Inflammatory macrophage treated with lipopolysaccharide for 1 hour (primary cell): ENCODE measurements around the gene MYO6.
A peak's percentile ranks its signal among the peaks of the same experiment; 100 is the strongest.
"Not testable (repeated sequence)": the region's sequence is repeated elsewhere in the genome, so short reads cannot be mapped to it uniquely, and the experiment has no call there.

Source experiments
- DNase-seq, 2 donors: peaks; one replicate each; pipeline ENCODE4 v3.0.0-alpha.2; 2020 to 2022

Gene MYO6

GRCh38 chr6:75893776-75894152 is 144.7 kb downstream of the MYO6 start:
- DNase-seq, result no peak

GRCh38 chr6:75896526-75896925 is 147.5 kb downstream of the MYO6 start:
- DNase-seq, result no peak

GRCh38 chr6:75900216-75900615 is 151.2 kb downstream of the MYO6 start:
- DNase-seq, result not testable (repeated sequence)

GRCh38 chr6:75905129-75905528 is 156.1 kb downstream of the MYO6 start:
- DNase-seq, result not testable (repeated sequence)

GRCh38 chr6:75906871-75907270 is 157.8 kb downstream of the MYO6 start:
- DNase-seq, result no peak

- no peak for DNase-seq
Measured at GRCh38 chr6:75907444-75907843, 158.4 kb downstream of the MYO6 start.

GRCh38 chr6:75913040-75913439 is 164.0 kb downstream of the MYO6 start:
- DNase-seq, result no peak

- DNase-seq, result no peak
Measured at GRCh38 chr6:75922226-75922625, 173.2 kb downstream of the MYO6 start.

- no peak for DNase-seq
Measured at GRCh38 chr6:75926293-75927168, 177.5 kb downstream of the MYO6 start.

GRCh38 chr6:75931011-75931680 is 182.1 kb downstream of the MYO6 start:
- DNase-seq, result no peak

GRCh38 chr6:75932067-75932466 is 183.0 kb downstream of the MYO6 start:
- no peak for DNase-seq

GRCh38 chr6:75933387-75933975 is 184.4 kb downstream of the MYO6 start:
- DNase-seq, result no peak

GRCh38 chr6:75934643-75935472 is 185.8 kb downstream of the MYO6 start:
- DNase-seq, result peak; percentile 45 to 63

- DNase-seq, result no peak
Measured at GRCh38 chr6:75935473-75935793, 186.4 kb downstream of the MYO6 start.

GRCh38 chr6:75936682-75937081 is 187.6 kb downstream of the MYO6 start:
- DNase-seq, result no peak

- DNase-seq, result no peak
Measured at GRCh38 chr6:75937846-75938245, 188.8 kb downstream of the MYO6 start.

GRCh38 chr6:75940564-75940963 is 191.5 kb downstream of the MYO6 start:
- no peak for DNase-seq

- no peak for DNase-seq
Measured at GRCh38 chr6:75941509-75941908, 192.5 kb downstream of the MYO6 start.

- no peak for DNase-seq
Measured at GRCh38 chr6:75943381-75943780, 194.3 kb downstream of the MYO6 start.

- DNase-seq, result no peak
Measured at GRCh38 chr6:75946146-75946831, 197.2 kb downstream of the MYO6 start.

- no peak for DNase-seq
Measured at GRCh38 chr6:75947935-75948334, 198.9 kb downstream of the MYO6 start.

GRCh38 chr6:75952128-75952527 is 203.1 kb downstream of the MYO6 start:
- no peak for DNase-seq

- DNase-seq, result no peak
Measured at GRCh38 chr6:75963569-75963968, 214.5 kb downstream of the MYO6 start.
